Hematopoietic multipotent progenitor cell treated with erythropoietin and hydrocortisone succinate and interleukin-3 and kit ligand, for 17 days (in vitro differentiated cells): Measurements from ENCODE around the gene UHRF1.
"Not testable (repeated sequence)": the region's sequence is repeated elsewhere in the genome, so short reads cannot be mapped to it uniquely, and the experiment has no call there.

Experiments used
- DNase-seq: peaks from one replicate; pipeline ENCODE4 v3.0.0-alpha.2; 2015; ENCODE audit warnings: low spot score

UHRF1 gene

DNA sequence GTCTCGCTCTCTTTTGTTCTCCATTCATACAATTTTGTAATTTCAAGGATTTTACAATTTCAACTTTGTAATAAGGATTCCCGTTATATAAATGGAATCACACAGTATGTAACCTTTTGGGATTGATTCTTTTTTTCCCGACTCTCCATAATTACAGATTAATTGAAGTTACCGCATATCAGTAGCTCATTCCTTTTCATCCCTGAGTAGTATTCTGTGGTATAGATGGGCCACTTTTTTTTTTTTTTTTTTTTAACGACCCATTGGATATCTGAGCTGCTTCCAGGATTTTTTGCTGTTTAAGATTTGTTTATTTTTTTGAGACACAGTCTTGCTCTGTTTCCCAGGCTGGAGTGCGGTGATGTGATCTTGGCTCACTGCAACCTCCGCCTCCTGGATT lies 27.8 kb downstream of the UHRF1 start:
- DNase-seq, result no peak

- DNase-seq, result not testable (repeated sequence)
These were observed 29.2 kb downstream of the UHRF1 start for GRCh38 chr19:4938461-4938860.

DNA sequence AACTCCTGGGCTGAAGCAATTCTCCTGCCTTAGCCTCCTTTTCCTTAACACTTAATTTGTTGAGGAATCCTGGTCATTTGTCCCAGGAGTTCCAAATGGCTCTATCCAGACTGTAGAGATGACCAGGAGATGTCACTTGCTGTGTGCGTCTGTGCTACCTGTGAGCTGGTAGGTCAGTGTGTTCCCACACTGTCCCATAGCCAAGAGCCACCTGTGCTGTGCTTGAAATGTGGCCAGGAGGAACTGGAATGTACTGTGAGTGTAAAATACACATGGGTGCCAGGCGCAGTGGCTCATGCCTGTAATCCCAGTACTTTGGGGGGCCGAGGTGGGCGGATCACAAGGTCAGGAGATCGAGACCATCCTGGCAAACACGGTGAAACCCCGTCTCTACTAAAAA lies 30.2 kb downstream of the UHRF1 start:
- DNase-seq, result no peak

GRCh38 chr19:4941638-4942169 lies 32.4 kb downstream of the UHRF1 start:
- DNase-seq, result not testable (repeated sequence)

- DNase-seq, result not testable (repeated sequence)
These were observed 41.3 kb downstream of the UHRF1 start for GRCh38 chr19:4950650-4951049.

- DNase-seq, result no peak
These were observed 42.4 kb downstream of the UHRF1 start for GRCh38 chr19:4951656-4952055.

GRCh38 chr19:4952945-4953344 lies 43.6 kb downstream of the UHRF1 start:
- DNase-seq, result no peak

- not testable (repeated sequence) for DNase-seq
These were observed 45.2 kb downstream of the UHRF1 start for GRCh38 chr19:4954320-4955149.

DNA sequence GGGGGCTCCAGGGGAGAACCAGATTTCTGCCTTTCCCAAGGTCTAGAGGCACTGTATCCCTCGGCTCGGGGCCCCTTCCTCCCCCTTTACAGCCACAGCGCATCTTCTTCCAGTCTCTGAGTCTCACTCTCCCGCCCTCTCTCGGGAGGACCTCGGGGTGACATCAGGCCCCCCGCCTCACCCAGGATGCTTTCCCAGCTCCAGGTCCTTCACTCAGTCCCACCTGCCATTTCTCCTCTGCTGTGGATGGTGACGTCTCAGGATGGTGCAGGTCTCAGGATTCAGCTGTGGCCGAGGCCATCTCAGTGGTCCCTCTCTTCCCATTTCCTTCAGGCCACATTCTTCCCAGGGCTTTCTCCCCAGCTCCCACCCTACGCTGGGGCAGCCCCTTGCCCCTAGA lies 46.0 kb downstream of the UHRF1 start:
- DNase-seq, result no peak

DNA sequence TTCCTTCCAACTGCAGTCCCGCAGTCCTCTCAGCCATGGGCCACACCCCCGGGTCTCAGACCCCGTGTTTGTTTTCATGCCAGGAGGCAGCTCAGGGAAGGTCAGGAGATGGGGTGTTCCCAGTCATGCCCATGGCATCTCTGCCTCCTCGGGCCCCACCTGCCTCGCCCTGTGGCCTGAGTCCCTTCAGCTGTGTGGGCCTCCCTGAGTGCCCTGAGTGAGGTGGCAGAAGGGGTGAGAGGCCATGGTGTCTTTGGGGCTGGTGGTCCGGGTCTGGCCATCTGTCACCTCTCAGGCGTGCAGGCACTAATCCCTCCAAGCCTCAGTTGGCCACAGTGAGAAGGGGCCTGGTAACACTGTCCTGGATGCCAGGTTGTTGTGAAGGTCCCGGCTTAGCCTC lies 48.7 kb downstream of the UHRF1 start:
- DNase-seq, result no peak

DNA sequence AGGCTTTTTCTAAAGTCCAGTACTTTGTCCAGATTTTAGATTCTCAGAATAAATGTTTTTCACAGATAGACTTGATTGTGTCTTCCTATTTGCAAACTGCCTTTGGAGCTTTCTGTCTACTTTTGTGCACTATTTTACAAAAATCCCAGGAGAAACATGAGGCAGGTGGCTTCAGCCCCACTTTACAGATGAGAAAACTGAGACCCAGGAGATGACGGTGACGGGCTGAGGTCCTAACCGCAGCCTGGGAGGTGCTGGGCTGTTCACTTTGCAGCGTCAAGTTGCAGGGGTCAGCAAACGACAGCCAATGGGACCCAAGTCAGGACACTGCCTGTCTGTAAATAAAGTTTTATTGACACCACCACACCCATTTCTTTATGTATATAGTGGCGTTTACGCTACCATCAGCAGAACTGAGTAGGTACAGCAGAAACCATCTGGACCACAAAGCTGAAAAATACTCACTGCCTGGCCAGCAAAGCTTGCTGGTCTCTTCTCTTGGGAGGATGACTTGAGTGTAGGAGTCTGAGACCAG lies 52.9 kb downstream of the UHRF1 start:
- DNase-seq, result no peak

- no peak for DNase-seq
These were observed 55.8 kb downstream of the UHRF1 start for GRCh38 chr19:4965061-4965460.

GRCh38 chr19:4966591-4966990 lies 57.3 kb downstream of the UHRF1 start:
- no peak for DNase-seq

GRCh38 chr19:4967738-4968461 lies 58.6 kb downstream of the UHRF1 start:
- no peak for DNase-seq

- peak; percentile 99 for DNase-seq
These were observed 59.4 kb downstream of the UHRF1 start, which contains the start of gene KDM4B for GRCh38 chr19:4968462-4969291. TSS of gene KDM4B (plus strand) at chr19:4969113. CDS start at chr19:5032891, 63,778 bp downstream.

DNA sequence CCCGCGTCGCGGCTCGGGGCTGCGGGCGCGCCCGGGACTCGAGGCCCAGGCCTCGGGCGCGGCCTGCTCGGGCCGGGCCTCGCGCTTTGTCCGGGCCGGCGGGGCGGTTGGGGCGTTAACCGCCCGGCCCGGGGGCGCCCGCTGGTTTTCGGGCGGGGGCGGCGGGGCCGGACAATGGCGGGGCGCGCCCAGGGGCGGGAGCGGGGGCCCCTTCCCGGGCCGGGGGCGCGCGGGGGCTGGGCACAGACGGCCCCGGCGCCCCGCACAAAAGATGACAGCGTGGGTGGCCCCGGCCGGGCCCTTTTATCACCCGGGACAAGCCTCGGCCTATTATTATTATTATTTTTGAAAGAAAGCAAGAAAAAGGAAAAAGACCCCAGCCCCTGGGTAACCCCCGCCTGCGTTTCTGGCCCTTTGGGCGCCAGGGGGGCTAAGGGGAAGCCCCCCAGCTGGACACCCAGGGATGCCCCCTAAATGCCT lies 60.0 kb downstream of the UHRF1 start:
- no peak for DNase-seq

GRCh38 chr19:4969772-4970531 lies 60.7 kb downstream of the UHRF1 start:
- no peak for DNase-seq

DNA sequence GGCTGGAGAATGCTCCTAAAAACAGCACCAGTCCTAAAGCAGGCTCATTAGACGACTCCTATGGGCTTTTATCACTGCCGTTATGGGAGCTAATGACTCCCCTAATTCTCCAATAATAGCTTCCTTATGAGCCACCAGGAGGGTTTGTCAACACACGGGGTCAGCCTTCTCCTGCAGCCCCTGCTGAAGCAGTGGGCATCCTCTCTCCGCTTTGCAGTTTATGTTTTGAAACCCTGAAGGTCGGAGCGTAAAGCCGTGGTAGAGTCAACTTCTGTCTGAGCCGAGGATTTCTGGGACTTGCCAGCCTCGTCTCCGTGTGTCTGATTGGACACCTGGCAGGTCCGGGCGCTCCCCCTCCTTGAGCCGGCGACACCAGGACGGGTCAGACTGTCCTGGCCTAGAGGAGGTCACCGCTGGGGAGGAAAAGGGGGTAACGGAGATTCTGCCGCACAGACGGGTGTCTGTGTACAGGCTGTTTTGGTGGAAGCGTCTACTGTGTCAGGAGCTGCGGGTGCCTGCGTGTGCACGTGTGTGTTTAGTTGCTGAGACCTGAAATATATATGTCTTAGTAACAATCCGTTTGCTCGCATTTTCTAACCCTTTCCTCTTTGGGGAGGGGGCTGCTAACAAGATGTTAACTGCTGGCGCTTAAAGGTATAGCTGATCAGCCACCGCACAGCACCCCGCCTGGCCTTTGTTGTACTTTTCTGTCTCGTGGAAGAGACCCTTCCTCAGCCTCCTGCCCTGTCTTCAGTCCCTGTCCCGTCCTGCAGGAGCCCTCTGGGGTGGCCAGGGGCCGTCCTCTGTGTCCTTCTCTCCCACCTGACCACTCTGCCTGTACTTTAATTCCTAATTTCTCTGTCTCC lies 61.5 kb downstream of the UHRF1 start:
- peak; percentile 40 for DNase-seq

DNA sequence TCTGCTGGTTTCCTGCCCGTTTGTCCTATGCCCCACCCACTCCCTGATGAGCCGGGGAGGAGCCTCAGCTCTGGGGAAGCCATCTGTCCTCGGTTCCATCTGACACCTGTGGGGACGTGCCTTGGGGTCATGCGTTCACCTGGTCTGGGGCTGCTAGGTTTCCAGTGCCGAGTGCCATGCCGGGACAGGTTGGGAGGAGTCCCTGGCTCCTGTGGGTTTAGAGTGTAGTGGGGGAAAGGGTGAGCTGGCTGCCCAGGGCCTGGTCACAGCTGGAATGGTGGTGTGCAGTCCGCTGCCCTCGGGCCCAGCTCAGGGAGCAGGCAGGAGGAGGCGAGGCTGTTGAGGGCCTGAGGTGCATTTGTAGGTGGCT lies 62.1 kb downstream of the UHRF1 start:
- DNase-seq, result peak; percentile 43
